GM12865 (cell line): Measurements from ENCODE around the gene LRRC8C.

ENCODE experiments used
- DNase-seq: peaks from one replicate; pipeline ENCODE4 v3.0.0; 2010; ENCODE audit warnings: low read depth
- H3K4me3 ChIP-seq: 2 replicates; pipeline ENCODE4 v1.5.1; 2011; ENCODE audit warnings: mild to moderate bottlenecking, low read depth, low read length, control low read depth
- CTCF ChIP-seq: IDR thresholded peaks from 2 replicates; pipeline ENCODE4 v1.5.1; 2011; ENCODE audit warnings: low read length, control low read depth, low read depth, inconsistent platforms; ENCODE audit not compliant: insufficient read depth; ENCODE audit errors: missing control alignments

LRRC8C gene

GRCh38 chr1:89600451-89601224, 32.3 kb upstream of the LRRC8C start:
- TF ChIP-seq CTCF: no peak
- H3K4me3 ChIP-seq: no peak overlapping the region
- peak; percentile 36 for DNase-seq

- no peak for TF ChIP-seq CTCF
- H3K4me3 ChIP-seq: no peak overlapping the region
Observed at GRCh38 chr1:89602871-89603404, 30.0 kb upstream of the LRRC8C start.

GRCh38 chr1:89603651-89604413, 29.1 kb upstream of the LRRC8C start:
- no peak for TF ChIP-seq CTCF
- H3K4me3 ChIP-seq: no peak overlapping the region
- no peak for DNase-seq

More at GRCh38 chr1:89602871-89603404, 30.0 kb upstream of the LRRC8C start:
- DNase-seq: no peak

- no peak for TF ChIP-seq CTCF
- no peak for DNase-seq
- H3K4me3 ChIP-seq: no peak overlapping the region
Observed at GRCh38 chr1:89604414-89604735, 28.5 kb upstream of the LRRC8C start.

GRCh38 chr1:89605692-89606091, 27.2 kb upstream of the LRRC8C start:
- H3K4me3 ChIP-seq: no peak overlapping the region
- no peak for TF ChIP-seq CTCF
- no peak for DNase-seq

GRCh38 chr1:89606227-89606980, 26.5 kb upstream of the LRRC8C start:
- DNase-seq: peak; percentile 35
- H3K4me3 ChIP-seq: no peak overlapping the region
- TF ChIP-seq CTCF: no peak
